ENCODE data around the gene ZNF33B.
A peak's percentile ranks its signal among the peaks of the same experiment; 100 is the strongest.

The ZNF33B gene

DNA sequence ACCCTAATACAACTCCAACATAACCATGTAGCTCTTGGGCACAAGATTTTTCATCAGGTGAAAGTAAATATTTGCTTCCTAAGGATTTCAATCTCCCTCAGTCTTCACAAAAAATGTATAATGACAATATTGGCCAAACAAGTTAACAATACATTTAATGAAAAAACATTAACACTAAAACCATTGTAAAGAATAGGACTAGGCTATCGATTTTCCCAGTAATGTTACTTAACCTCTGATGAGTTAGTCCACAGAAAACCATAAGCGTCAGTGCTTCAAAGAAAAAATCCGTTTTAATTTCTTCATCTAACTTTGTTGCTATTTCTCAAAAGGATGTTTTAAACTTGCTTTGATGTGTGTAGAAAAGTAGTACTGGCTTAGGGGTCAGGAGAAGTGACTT is 1.2 kb downstream of the ZNF33B start:
- DNase-seq (no peak), ATAC-seq (no peak)
- peak overlapping the region; percentile 89 to 98 for H3K4me3 Mint-ChIP-seq
- H3K27ac Mint-ChIP-seq = peak overlapping the region; percentile 96 to 99
- H3K4me1 Mint-ChIP-seq = peaks cover 38% of the 10 kb centered on the region
- no peaks in the 10 kb centered on the region for H3K27me3 Mint-ChIP-seq
- H3K9me3 Mint-ChIP-seq = no peaks in the 10 kb centered on the region

DNA sequence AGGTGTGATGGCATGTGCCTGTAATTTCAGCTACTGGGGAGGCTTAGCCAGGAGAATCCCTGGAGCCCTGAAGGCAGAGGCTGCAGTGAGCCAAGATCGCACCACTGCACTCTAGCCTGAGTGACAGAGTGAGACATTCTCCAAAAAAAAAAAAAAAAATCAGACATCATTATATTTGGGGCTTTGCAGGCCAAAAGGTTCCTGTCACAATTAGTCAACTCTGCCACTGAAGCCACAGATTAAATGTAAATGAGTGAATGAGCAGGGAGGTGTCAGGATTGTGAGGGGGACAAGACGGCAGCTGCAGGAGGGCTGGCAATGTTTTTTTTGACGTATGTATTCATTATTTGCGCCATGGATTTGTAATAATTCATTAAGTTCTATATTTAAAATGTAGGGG is 3.3 kb downstream of the ZNF33B start:
- Mint-ChIP-seq H3K9me3 (no peaks in the 10 kb centered on the region), H3K27me3 (no peaks in the 10 kb centered on the region), H3K4me1 (peaks cover 48% of the 10 kb centered on the region), H3K4me3 (peak overlapping the region in 1 of 2 donors; percentile 3), H3K27ac (no peak overlapping the region)
- DNase-seq (no peak), ATAC-seq (no peak)

DNA sequence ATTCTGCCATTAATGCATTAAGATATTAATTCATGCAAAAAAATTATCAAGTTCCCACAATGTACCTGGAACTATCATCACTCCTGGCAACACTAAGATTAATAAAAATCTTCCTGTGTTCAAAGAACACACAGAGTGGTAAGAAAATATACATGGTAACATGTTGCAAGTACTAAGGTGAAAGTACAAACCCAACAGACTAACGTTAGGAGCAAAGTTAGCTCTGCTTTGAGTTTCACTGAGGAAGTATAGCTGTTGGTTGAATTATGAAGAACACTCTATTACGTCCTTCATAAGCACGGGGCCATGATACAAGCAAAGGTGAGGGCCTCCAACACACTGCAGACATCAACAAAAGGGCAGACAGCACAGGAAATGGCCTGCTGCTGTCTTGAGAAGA is 5.8 kb downstream of the ZNF33B start:
- DNase-seq (no peak), ATAC-seq (no peak)
- Mint-ChIP-seq H3K27ac (no peak overlapping the region), H3K27me3 (no peaks in the 10 kb centered on the region), H3K9me3 (no peaks in the 10 kb centered on the region), H3K4me1 (peaks cover 55% of the 10 kb centered on the region), H3K4me3 (no peak overlapping the region)

DNA sequence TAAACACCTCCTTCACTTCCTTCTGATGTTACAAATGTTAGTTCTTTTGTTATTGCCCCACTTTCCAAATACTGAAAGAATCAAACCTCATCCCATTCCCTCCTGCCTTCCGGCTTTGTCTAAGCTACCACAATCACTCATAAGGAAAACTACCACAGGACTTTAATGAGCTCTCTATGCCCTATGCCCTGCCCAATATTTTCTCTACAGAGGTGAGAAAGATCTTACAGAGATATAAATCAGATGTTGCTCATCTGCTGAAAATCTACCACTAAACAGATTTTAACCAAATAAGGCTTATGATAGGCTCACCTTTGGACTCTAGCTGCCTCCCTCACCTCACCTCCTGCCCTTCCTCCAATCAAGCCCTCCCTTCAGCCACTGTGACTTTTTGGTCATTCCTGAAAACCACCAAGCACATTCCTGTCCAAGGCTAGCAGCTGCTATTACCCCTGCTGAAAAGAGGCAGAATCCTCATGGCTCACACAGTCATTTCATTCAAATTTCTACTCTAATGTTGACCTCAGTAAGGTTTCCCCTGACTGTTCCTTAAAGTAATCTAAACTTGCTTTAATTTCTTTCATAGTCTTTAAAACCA is 7.7 kb downstream of the ZNF33B start:
- Mint-ChIP-seq H3K27me3 (no peaks in the 10 kb centered on the region), H3K4me1 (peaks cover 40% of the 10 kb centered on the region), H3K9me3 (no peaks in the 10 kb centered on the region), H3K27ac (peak overlapping the region; percentile 1 to 49), H3K4me3 (no peak overlapping the region)
- DNase-seq (no peak), ATAC-seq (no peak)

DNA sequence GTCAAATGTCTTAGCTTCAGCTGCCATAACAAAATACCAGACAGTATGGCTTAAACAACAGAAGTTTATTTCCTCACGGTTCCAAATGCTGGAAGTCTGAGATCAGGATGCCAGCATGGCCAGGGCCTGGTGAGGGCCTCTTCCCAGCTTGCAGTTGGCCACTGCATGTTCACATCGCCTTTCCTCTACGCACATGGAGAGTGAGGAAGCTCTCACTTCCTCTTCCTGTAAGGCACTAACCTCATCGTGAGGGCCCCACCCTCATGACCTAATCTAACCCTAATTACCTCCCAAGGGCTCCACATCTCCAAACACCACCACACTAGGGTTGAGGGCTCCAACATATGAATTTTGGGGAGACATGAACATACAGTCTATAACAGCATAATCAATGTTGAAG is 14.4 kb downstream of the ZNF33B start:
- DNase-seq (no peak), ATAC-seq (no peak)
- Mint-ChIP-seq H3K9me3 (peaks cover 4 to 8% of the 10 kb centered on the region in 2 donors), H3K27me3 (no peaks in the 10 kb centered on the region), H3K4me1 (peaks cover 11% of the 10 kb centered on the region), H3K4me3 (no peak overlapping the region), H3K27ac (peak overlapping the region; percentile 6 to 28)

DNA sequence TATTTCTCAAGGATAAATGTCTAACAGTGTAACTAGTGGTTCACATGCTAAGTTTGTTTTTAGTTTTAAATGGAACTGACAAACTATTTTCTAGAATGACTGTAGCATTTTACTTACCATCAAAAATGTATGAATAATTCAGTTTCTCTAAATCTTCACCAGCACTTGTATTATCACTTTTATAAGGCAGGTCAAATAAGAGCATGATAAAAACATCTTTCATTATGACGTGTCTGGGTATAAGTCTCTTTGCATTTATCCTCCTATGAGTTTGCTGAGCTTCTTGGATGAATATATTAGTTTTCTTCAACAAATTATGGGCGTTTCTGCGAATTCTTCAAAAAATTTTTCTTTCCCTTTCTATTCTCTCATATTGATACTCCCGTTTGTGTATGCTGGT is 19.9 kb downstream of the ZNF33B start:
- no peak overlapping the region for H3K4me3 Mint-ChIP-seq
- ATAC-seq (no peak), DNase-seq (no peak)
- H3K4me1 Mint-ChIP-seq = peaks cover 9% of the 10 kb centered on the region
- H3K27ac Mint-ChIP-seq = peak overlapping the region in 1 of 2 donors; percentile 84
- no peaks in the 10 kb centered on the region for H3K27me3 Mint-ChIP-seq
- peaks cover 0 to 4% of the 10 kb centered on the region in 2 donors for H3K9me3 Mint-ChIP-seq

DNA sequence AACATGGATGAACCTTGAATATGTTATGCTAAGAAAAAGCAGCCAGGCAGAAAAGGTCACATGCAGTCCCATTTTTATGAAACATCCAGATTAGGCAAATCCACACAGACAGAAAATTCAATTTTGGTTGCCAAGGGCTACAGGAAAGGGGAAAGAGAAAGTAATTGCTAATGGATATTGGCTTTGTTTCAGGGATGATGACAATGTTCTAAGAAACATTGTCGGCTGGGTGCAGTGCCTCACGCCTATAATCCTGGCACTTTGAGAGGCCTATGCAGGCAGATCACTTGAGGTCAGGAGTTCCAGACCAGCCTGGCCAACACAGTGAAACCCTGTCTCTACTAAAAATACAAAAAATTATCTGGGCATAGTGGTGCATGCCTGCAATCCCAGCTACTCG is 23.0 kb downstream of the ZNF33B start:
- Mint-ChIP-seq H3K27ac (no peak overlapping the region), H3K4me3 (no peak overlapping the region), H3K27me3 (no peaks in the 10 kb centered on the region), H3K9me3 (peaks cover 0 to 7% of the 10 kb centered on the region in 2 donors), H3K4me1 (peaks cover 9% of the 10 kb centered on the region)
- ATAC-seq (no peak), DNase-seq (no peak)

DNA sequence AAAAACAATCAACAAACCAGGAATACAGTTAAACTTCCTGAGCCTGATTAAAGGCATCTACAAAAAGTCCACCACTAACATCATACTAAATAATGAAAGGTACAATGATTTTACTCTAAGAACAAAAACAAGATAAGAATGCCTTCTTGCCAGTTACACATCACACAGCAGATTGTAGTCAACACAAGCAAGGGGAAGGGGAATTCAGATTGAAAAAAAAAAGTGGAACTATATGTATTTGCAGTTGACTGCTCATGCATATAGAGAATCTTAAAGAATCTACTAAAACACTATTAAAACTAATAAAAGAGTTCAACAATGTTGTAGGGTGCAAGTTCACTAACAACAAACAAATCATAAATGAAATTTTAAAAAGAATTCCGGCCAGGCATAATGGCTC is 28.5 kb downstream of the ZNF33B start:
- no peak overlapping the region for H3K27ac Mint-ChIP-seq
- H3K27me3 Mint-ChIP-seq = no peaks in the 10 kb centered on the region
- ATAC-seq (no peak), DNase-seq (no peak)
- H3K4me3 Mint-ChIP-seq = no peak overlapping the region
- peaks cover 8 to 44% of the 10 kb centered on the region in 2 donors for H3K9me3 Mint-ChIP-seq
- no peaks in the 10 kb centered on the region for H3K4me1 Mint-ChIP-seq

DNA sequence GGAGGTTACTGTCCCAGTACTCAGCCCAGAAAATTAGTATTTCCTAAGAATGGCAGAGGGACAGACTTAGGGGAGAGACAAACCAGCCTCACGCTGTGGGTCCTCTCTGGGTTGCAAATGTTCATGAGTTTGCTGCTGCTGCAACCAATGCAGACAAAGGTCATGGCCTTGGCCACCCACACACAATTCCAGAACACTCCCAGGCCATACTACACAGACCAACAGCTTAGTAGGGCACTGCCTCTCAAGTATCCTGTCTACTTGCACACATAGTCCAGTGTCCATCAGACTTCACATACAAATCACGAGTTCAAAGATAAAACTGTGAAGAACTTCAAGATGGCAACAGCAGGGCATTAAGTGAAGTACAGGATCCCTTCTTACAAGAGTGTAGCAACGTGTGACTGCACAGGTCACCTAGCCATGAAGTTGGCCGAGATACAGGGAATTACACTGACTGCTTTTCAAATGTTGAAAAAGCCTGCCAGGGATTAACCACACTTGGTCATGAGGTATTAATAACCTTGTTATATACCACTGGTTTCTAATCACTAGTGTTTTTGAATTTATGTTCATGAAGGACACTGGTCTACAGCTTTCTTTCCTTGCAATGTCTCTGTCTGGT is 40.0 kb downstream of the ZNF33B start:
- ATAC-seq = no peak
- Mint-ChIP-seq H3K9me3 (peaks cover 44 to 57% of the 10 kb centered on the region in 2 donors), H3K4me3 (no peak overlapping the region), H3K27ac (peak overlapping the region in 1 of 2 donors; percentile 42), H3K4me1 (no peaks in the 10 kb centered on the region), H3K27me3 (no peaks in the 10 kb centered on the region)
- no peak for DNase-seq

DNA sequence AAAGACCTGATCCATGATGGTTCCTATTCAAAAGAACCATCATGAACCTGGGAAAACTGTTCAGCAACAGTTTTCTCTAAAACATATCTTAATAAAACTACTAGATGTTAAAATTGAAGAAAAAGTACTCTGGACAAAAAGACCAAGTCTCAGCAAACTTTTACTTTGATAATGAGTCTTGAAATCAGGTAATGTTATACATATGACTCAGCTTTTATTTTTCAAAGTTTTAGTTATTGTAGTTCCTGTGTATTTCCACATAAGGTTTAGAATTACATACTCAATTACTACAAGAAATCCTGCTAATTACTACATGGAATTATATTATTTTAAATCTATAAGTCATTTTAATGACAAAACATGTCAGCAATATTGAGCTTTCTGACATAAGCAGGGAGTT is 42.2 kb downstream of the ZNF33B start:
- no peak for ATAC-seq
- DNase-seq = no peak
- Mint-ChIP-seq H3K4me1 (no peaks in the 10 kb centered on the region), H3K9me3 (peaks cover 46 to 64% of the 10 kb centered on the region in 2 donors), H3K27me3 (no peaks in the 10 kb centered on the region), H3K27ac (no peak overlapping the region), H3K4me3 (no peak overlapping the region)

DNA sequence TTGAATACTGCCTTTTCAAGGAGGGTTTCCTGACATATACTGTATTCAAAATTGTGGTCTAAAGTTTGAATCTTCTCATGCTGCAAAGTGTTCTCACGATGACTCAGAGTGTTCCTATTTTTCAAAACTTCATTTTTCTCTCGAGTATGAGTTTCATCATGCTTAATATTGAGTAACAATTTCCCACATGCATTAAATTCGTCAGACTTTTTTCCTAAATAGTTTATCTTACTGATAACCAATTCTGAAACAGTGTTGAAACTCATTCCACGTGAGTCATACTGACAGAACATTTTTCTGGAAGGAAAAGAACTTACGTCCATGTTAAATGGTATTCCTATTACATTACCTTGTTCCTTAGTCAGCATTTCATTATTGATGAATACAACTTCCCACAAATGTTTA is 44.1 kb downstream of the ZNF33B start:
- Mint-ChIP-seq H3K27ac (no peak overlapping the region), H3K27me3 (no peaks in the 10 kb centered on the region), H3K4me3 (no peak overlapping the region), H3K9me3 (peaks cover 41 to 67% of the 10 kb centered on the region in 2 donors), H3K4me1 (no peaks in the 10 kb centered on the region)
- ATAC-seq (no peak), DNase-seq (no peak)

DNA sequence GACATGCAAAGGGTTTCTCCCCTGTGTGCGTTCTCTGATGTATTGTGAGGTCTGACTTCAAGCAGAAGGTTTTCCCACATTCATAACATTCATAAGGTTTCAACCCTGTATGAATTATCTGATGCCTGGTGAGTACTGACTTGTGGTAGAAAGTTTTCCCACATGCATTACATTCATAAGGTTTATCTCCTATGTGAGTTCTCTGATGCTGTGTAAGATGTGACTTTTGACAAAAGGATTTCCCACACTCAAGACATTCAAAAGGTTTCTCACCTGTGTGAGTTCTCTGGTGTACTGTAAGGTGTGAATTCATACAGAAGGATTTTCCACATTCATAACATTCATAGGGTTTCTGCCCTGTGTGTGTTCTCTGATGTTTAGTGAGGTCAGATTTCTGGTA is 45.1 kb downstream of the ZNF33B start:
- ATAC-seq (no peak), DNase-seq (no peak)
- H3K9me3 Mint-ChIP-seq = peaks cover 42 to 77% of the 10 kb centered on the region in 2 donors
- no peaks in the 10 kb centered on the region for H3K4me1 Mint-ChIP-seq
- H3K27me3 Mint-ChIP-seq = no peaks in the 10 kb centered on the region
- H3K27ac Mint-ChIP-seq = no peak overlapping the region
- no peak overlapping the region for H3K4me3 Mint-ChIP-seq

DNA sequence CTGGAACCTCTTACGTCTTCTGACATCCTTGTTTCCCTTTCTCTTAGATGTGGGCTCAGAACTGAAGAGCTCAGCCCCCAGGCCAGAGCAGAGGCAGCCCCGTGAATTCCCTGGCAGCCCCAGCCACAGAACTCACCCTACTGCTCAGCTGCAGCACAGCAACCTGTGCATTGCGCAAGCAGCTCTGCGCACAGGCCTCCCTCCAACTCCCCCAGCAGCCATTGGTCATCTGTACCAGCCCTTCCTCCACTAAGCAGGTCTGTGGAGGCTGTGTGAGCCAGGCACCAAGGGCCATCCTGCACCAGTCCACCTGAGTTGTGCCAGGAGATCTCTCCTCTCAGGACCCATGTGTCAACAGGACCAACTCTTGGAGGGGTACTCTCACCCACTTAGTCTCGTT is 54.5 kb downstream of the ZNF33B start:
- DNase-seq (no peak), ATAC-seq (no peak)
- Mint-ChIP-seq H3K27ac (peak overlapping the region in 1 of 2 donors; percentile 43), H3K27me3 (no peaks in the 10 kb centered on the region), H3K4me3 (no peak overlapping the region), H3K4me1 (no peaks in the 10 kb centered on the region), H3K9me3 (peaks cover 50 to 70% of the 10 kb centered on the region in 2 donors)

DNA sequence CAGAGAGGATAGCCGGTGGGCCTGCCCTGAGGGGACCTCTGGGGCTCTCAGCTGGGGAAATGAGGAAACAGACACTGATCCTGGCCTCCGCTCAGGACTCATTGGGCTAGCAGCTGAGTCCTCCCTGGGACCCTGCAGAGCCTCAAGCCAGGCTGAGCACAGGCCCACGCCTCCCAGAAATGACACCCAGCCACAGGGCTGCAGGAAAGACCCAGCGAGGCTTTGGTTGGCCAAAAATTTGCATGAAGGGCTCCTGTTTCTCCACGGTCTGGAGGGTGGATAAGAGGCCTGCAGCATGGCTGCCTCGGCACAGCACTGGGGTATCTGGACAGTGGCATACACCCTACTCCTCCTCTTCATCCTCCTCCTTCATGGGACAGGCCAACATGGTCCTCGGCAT is 60.4 kb downstream of the ZNF33B start:
- Mint-ChIP-seq H3K9me3 (peaks cover 11 to 34% of the 10 kb centered on the region in 2 donors), H3K4me1 (no peaks in the 10 kb centered on the region), H3K4me3 (no peak overlapping the region), H3K27ac (no peak overlapping the region), H3K27me3 (no peaks in the 10 kb centered on the region)
- ATAC-seq = no peak
- no peak for DNase-seq

DNA sequence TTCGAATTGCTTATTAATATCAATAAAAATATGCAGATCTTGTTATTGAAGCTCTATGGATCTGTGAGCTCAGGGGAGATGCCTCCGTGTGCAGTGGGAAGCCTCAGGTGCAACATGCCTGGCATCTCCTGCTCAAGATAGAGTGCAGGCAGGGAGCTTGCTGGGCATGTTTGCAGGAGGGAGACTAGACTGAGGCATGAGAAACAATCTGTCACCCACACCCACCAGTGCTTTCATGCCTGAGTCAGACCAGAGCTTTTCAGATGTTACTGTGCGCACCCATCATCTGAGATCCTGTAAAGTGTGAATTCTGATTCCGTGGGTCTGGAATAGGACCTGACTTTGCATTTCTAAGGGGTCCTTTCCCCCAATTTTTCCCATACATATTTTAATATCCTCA is 62.0 kb downstream of the ZNF33B start:
- Mint-ChIP-seq H3K4me3 (no peak overlapping the region), H3K4me1 (no peaks in the 10 kb centered on the region), H3K27ac (no peak overlapping the region), H3K27me3 (no peaks in the 10 kb centered on the region), H3K9me3 (peaks cover 7 to 28% of the 10 kb centered on the region in 2 donors)
- ATAC-seq (no peak), DNase-seq (no peak)

DNA sequence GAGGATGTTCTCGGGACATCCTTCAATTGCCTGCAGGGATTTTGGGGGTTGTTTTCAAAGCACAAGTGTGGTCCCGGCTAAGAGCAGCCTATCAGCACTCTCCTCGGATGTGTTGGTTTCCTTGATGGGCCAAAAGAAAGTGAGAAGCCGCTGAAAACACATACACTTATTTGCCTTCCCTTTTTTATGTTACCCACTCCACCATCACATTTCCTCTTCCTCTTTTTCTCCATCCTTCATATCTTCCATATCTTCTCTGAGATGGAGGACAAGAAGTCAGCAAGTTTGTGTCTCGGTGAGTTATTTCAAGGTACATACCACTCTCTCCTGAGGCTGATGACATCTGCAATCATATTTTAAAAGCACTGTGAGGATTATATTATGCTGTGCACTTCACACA is 64.0 kb downstream of the ZNF33B start:
- Mint-ChIP-seq H3K27me3 (no peaks in the 10 kb centered on the region), H3K4me3 (no peak overlapping the region), H3K27ac (no peak overlapping the region), H3K9me3 (peaks cover 7 to 38% of the 10 kb centered on the region in 2 donors), H3K4me1 (no peaks in the 10 kb centered on the region)
- no peak for ATAC-seq
- DNase-seq = no peak

DNA sequence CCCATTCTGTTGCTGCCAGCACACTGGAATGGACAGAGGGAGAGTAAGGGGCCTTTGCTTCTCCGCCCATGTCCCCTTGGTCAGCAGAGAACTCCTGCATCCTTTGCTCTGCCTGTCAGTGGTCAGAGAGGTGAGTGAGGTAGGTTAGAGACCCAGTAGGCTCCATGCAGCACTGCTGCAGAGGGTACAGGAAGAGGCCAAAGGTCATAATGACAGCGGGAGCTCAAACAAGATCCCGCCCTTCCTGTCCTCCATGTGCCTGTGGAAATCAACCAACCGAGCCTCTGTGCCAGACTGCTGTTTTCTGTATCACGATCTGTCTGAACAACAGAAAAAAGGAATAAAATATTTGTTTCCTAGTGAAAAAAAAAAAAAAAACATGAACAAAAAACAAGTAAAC is 81.4 kb downstream of the ZNF33B start:
- no peak for ATAC-seq

More for the DNA sequence above, 81.4 kb downstream of the ZNF33B start:
- Mint-ChIP-seq H3K4me1 (peaks cover 10% of the 10 kb centered on the region), H3K9me3 (no peaks in the 10 kb centered on the region), H3K4me3 (no peak overlapping the region), H3K27ac (no peak overlapping the region), H3K27me3 (peaks cover 6% of the 10 kb centered on the region)
- DNase-seq = no peak
